22Rv1 (cell line): Measurements from ENCODE around the gene COPG1.

Experiments used
- ZFX ChIP-seq: fragments of 450-650 bp; IDR thresholded peaks from 2 replicates; pipeline ENCODE4 v1.6.1; 2017; ENCODE audit warnings: antibody characterized with exemption, borderline replicate concordance
- TF ChIP-seq, protein P1 (sequence below): fragments of 450-650 bp; IDR thresholded peaks from 2 replicates; pipeline ENCODE4 v1.5.1; 2017; ENCODE audit warnings: mild to moderate bottlenecking

- TF ChIP-seq, protein P1, sequence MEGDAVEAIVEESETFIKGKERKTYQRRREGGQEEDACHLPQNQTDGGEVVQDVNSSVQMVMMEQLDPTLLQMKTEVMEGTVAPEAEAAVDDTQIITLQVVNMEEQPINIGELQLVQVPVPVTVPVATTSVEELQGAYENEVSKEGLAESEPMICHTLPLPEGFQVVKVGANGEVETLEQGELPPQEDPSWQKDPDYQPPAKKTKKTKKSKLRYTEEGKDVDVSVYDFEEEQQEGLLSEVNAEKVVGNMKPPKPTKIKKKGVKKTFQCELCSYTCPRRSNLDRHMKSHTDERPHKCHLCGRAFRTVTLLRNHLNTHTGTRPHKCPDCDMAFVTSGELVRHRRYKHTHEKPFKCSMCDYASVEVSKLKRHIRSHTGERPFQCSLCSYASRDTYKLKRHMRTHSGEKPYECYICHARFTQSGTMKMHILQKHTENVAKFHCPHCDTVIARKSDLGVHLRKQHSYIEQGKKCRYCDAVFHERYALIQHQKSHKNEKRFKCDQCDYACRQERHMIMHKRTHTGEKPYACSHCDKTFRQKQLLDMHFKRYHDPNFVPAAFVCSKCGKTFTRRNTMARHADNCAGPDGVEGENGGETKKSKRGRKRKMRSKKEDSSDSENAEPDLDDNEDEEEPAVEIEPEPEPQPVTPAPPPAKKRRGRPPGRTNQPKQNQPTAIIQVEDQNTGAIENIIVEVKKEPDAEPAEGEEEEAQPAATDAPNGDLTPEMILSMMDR: no peak
- TF ChIP-seq ZFX: no peak
These were observed 36.7 kb downstream of the COPG1 start for GRCh38 chr3:129286081-129286480.
